WTC11 (cell line): Measurements from ENCODE around the gene RASAL2. TPM values are rescaled to one million over a fixed set of nuclear protein-coding genes. Genes with fewer than 3 reads are reported as not detected.

ENCODE experiments used
- ATAC-seq: fragments of 200-7000 bp; cut with Tn5 transposase; 2 replicates; pipeline ENCODE4 v1.10.0; 2021; ENCODE audit warnings: mild to moderate bottlenecking, moderate library complexity
- CTCF ChIA-PET: fragments of 300-600 bp; sonication (Branson Sonifier 250); formaldehyde crosslinking; loops from one replicate; lab custom pipeline; 2021; ENCODE audit warnings: antibody characterized with exemption; lab: Charles Lee
- POLR2A ChIA-PET: fragments of 350-600 bp; sonication (Branson Sonifier 250); formaldehyde crosslinking; loops from one replicate; lab custom pipeline; 2021; ENCODE audit warnings: antibody characterized with exemption; lab: Charles Lee
- DNase-seq: peaks from one replicate; pipeline ENCODE4 v3.0.0; 2021; ENCODE audit warnings: low spot score
- H3K27ac Mint-ChIP-seq: 2 replicates; pipeline ENCODE4 v1.8.0; 2021; ENCODE audit warnings: mixed read lengths
- H3K27me3 Mint-ChIP-seq: 2 replicates; pipeline ENCODE4 v1.8.0; 2021; ENCODE audit warnings: low read depth, mild to moderate bottlenecking, moderate library complexity, mixed read lengths
- H3K36me3 Mint-ChIP-seq: 2 replicates; pipeline ENCODE4 v1.8.0; 2021; ENCODE audit warnings: mixed read lengths
- H3K4me1 Mint-ChIP-seq: 2 replicates; pipeline ENCODE4 v1.8.0; 2022; ENCODE audit warnings: mixed read lengths
- H3K4me3 Mint-ChIP-seq: 2 replicates; pipeline ENCODE4 v1.8.0; 2021; ENCODE audit warnings: mild to moderate bottlenecking, moderate library complexity, mixed read lengths
- H3K9me3 Mint-ChIP-seq: 2 replicates; pipeline ENCODE4 v1.8.0; 2021; ENCODE audit warnings: mixed read lengths
- ATF1 ChIP-seq: sonication (generic); formaldehyde crosslinking; IDR thresholded peaks from 2 replicates; pipeline ENCODE4 v1.8.1; 2023; ENCODE audit warnings: mild to moderate bottlenecking, moderate library complexity, missing genetic modification reagents
- GABPB1 ChIP-seq: sonication (generic); formaldehyde crosslinking; IDR thresholded peaks from 2 replicates; pipeline ENCODE4 v1.8.1; 2023; ENCODE audit warnings: mild to moderate bottlenecking, missing genetic modification reagents
- GRHL2 ChIP-seq: fragments of 250-450 bp; sonication (Bioruptor Pico); IDR thresholded peaks from 2 replicates; pipeline ENCODE4 v1.8.0; 2022; ENCODE audit warnings: mild to moderate bottlenecking, moderate library complexity; ENCODE audit not compliant: insufficient replicate concordance, severe bottlenecking
- HMGA2 ChIP-seq: fragments of 250-450 bp; sonication (Bioruptor Pico); IDR thresholded peaks from 2 replicates; pipeline ENCODE4 v1.4.0; 2021; ENCODE audit warnings: mild to moderate bottlenecking, moderate library complexity
- NR1H2 ChIP-seq: sonication (generic); formaldehyde crosslinking; IDR thresholded peaks from 2 replicates; pipeline ENCODE4 v1.9.0; 2021; ENCODE audit warnings: mild to moderate bottlenecking, moderate library complexity, missing genetic modification reagents
- SMAD4 ChIP-seq: sonication (generic); formaldehyde crosslinking; IDR thresholded peaks from 2 replicates; pipeline ENCODE4 v1.8.0; 2022; ENCODE audit warnings: mild to moderate bottlenecking, missing genetic modification reagents
- TP53 ChIP-seq: sonication (generic); formaldehyde crosslinking; IDR thresholded peaks from 2 replicates; pipeline ENCODE4 v1.8.1; 2023; ENCODE audit warnings: mild to moderate bottlenecking, missing genetic modification reagents
- ZBTB21 ChIP-seq: sonication (generic); formaldehyde crosslinking; IDR thresholded peaks from 2 replicates; pipeline ENCODE4 v1.8.1; 2023; ENCODE audit warnings: mild to moderate bottlenecking, missing genetic modification reagents, borderline replicate concordance
- ZNF138 ChIP-seq: sonication (generic); formaldehyde crosslinking; conservative IDR thresholded peaks from 2 replicates; pipeline ENCODE4 v1.8.1; 2022; ENCODE audit warnings: mild to moderate bottlenecking, moderate library complexity, missing genetic modification reagents
- ZNF317 ChIP-seq: sonication (generic); formaldehyde crosslinking; IDR thresholded peaks from 2 replicates; pipeline ENCODE4 v1.8.1; 2023; ENCODE audit warnings: low read depth, mild to moderate bottlenecking, moderate library complexity, missing genetic modification reagents, borderline replicate concordance
- ZNF416 ChIP-seq: fragments of 250-450 bp; sonication (Bioruptor Pico); IDR thresholded peaks from 2 replicates; pipeline ENCODE4 v1.9.0; 2021; ENCODE audit warnings: mild to moderate bottlenecking, inconsistent platforms
- total RNA-seq: library from RNA; stranded (reverse); gene quantifications from 3 replicates; pipeline ENCODE4 v1.2.3, GENCODE V29; 2021
- TF ChIP-seq, protein P1 (sequence below): sonication (generic); formaldehyde crosslinking; IDR thresholded peaks from 2 replicates; pipeline ENCODE4 v1.8.1; 2023; ENCODE audit warnings: mild to moderate bottlenecking, missing genetic modification reagents
- TF ChIP-seq, protein P2 (sequence below): sonication (generic); formaldehyde crosslinking; IDR thresholded peaks from 2 replicates; pipeline ENCODE4 v1.8.0; 2022; ENCODE audit warnings: mild to moderate bottlenecking, missing genetic modification reagents
- TF ChIP-seq, protein P3 (sequence below): sonication (generic); formaldehyde crosslinking; IDR thresholded peaks from 2 replicates; pipeline ENCODE4 v1.8.1; 2022; ENCODE audit warnings: low read depth, mild to moderate bottlenecking, moderate library complexity, missing genetic modification reagents, borderline replicate concordance
- TF ChIP-seq, protein P4 (sequence below): sonication (generic); formaldehyde crosslinking; IDR thresholded peaks from 2 replicates; pipeline ENCODE4 v1.8.0; 2023; ENCODE audit warnings: mild to moderate bottlenecking, missing genetic modification reagents
- TF ChIP-seq, protein P5 (sequence below): sonication (generic); formaldehyde crosslinking; conservative IDR thresholded peaks from 2 replicates; pipeline ENCODE4 v1.8.1; 2023; ENCODE audit warnings: mild to moderate bottlenecking, low read depth, missing genetic modification reagents, moderate library complexity
- TF ChIP-seq, protein P6 (sequence below): fragments of 250-450 bp; sonication (Bioruptor Pico); conservative IDR thresholded peaks from 2 replicates; pipeline ENCODE4 v1.9.0; 2021; ENCODE audit warnings: mild to moderate bottlenecking

The RASAL2 gene
- total RNA-seq, 1 experiment from 2014 or later, result 29.5 TPM

DNA sequence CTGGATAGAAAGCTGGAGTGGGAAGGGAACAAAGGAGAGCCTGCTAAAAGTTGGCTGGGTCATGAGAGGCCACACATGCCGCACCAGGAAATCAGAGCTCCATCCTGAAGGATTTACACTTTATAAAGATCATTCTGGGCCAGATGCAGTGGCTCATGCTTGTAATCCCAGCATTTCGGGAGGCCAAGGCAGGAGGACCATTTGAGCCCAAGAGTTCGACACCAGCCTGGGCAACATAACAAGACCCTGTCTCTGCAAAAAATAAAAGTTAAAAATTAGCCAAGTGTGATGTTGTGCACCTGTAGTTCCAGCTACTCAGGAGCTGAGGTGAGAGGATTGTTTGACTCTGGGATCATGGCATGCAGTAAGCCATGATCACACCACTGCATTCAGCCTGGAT is 28.7 kb upstream of the RASAL2 start (continued):
- TF ChIP-seq, protein P1, sequence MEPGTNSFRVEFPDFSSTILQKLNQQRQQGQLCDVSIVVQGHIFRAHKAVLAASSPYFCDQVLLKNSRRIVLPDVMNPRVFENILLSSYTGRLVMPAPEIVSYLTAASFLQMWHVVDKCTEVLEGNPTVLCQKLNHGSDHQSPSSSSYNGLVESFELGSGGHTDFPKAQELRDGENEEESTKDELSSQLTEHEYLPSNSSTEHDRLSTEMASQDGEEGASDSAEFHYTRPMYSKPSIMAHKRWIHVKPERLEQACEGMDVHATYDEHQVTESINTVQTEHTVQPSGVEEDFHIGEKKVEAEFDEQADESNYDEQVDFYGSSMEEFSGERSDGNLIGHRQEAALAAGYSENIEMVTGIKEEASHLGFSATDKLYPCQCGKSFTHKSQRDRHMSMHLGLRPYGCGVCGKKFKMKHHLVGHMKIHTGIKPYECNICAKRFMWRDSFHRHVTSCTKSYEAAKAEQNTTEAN (CRISPR knock-in tag), result no peak
- TF ChIP-seq, protein P2, sequence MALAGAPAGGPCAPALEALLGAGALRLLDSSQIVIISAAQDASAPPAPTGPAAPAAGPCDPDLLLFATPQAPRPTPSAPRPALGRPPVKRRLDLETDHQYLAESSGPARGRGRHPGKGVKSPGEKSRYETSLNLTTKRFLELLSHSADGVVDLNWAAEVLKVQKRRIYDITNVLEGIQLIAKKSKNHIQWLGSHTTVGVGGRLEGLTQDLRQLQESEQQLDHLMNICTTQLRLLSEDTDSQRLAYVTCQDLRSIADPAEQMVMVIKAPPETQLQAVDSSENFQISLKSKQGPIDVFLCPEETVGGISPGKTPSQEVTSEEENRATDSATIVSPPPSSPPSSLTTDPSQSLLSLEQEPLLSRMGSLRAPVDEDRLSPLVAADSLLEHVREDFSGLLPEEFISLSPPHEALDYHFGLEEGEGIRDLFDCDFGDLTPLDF (CRISPR knock-in tag), result no peak

DNA sequence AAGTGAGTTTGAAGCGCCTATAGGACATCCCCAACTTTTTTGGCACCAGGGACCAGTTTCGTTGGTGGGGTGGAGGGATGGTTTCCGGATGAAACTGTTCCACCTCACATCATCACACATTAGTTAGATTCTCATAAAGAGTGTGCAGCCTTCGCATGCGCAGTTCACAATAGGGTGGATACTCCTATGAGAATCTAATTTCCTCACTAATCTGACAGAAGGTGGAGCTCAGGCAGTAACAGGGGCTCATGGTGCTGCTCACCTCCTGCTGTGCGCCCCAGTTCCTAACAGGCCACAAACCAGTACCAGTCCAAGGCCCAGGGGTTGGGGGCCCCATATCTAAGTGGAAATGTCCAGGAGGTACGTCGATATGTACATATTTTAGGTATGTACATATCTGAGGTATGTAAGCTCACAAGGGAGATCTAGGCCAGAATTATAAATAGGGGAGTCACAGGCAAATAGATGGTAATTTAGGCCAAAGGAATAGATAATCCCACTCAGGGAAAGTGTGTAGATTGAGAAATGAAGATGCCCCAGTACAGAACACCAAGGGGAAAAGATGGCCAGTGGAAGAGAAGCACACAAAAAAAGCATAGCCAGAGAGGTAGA is 27.5 kb upstream of the RASAL2 start:
- POLR2A ChIA-PET, result no interaction called here
- H3K4me3 Mint-ChIP-seq, result no peak overlapping the region
- no peaks in the 10 kb centered on the region for H3K36me3 Mint-ChIP-seq
- no peaks in the 10 kb centered on the region for H3K9me3 Mint-ChIP-seq
- DNase-seq (no peak), ATAC-seq (no peak)
- no peak overlapping the region for H3K27ac Mint-ChIP-seq
- peaks cover 21% of the 10 kb centered on the region for H3K4me1 Mint-ChIP-seq
- CTCF ChIA-PET, result no interaction called here
- no peaks in the 10 kb centered on the region for H3K27me3 Mint-ChIP-seq
- TF ChIP-seq ZNF317 (CRISPR knock-in tag), result no peak
- TF ChIP-seq HMGA2 (CRISPR knock-in tag), result no peak
- no peak for TF ChIP-seq ZNF416 (CRISPR knock-in tag)
- TF ChIP-seq, protein P3, sequence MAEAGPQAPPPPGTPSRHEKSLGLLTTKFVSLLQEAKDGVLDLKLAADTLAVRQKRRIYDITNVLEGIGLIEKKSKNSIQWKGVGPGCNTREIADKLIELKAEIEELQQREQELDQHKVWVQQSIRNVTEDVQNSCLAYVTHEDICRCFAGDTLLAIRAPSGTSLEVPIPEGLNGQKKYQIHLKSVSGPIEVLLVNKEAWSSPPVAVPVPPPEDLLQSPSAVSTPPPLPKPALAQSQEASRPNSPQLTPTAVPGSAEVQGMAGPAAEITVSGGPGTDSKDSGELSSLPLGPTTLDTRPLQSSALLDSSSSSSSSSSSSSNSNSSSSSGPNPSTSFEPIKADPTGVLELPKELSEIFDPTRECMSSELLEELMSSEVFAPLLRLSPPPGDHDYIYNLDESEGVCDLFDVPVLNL (CRISPR knock-in tag), result no peak
- TF ChIP-seq, protein P4, sequence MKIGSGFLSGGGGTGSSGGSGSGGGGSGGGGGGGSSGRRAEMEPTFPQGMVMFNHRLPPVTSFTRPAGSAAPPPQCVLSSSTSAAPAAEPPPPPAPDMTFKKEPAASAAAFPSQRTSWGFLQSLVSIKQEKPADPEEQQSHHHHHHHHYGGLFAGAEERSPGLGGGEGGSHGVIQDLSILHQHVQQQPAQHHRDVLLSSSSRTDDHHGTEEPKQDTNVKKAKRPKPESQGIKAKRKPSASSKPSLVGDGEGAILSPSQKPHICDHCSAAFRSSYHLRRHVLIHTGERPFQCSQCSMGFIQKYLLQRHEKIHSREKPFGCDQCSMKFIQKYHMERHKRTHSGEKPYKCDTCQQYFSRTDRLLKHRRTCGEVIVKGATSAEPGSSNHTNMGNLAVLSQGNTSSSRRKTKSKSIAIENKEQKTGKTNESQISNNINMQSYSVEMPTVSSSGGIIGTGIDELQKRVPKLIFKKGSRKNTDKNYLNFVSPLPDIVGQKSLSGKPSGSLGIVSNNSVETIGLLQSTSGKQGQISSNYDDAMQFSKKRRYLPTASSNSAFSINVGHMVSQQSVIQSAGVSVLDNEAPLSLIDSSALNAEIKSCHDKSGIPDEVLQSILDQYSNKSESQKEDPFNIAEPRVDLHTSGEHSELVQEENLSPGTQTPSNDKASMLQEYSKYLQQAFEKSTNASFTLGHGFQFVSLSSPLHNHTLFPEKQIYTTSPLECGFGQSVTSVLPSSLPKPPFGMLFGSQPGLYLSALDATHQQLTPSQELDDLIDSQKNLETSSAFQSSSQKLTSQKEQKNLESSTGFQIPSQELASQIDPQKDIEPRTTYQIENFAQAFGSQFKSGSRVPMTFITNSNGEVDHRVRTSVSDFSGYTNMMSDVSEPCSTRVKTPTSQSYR (CRISPR knock-in tag), result no peak
- TF ChIP-seq SMAD4 (CRISPR knock-in tag), result no peak
- TF ChIP-seq GRHL2 (CRISPR knock-in tag), result no peak
- TF ChIP-seq ATF1 (CRISPR knock-in tag), result no peak

DNA sequence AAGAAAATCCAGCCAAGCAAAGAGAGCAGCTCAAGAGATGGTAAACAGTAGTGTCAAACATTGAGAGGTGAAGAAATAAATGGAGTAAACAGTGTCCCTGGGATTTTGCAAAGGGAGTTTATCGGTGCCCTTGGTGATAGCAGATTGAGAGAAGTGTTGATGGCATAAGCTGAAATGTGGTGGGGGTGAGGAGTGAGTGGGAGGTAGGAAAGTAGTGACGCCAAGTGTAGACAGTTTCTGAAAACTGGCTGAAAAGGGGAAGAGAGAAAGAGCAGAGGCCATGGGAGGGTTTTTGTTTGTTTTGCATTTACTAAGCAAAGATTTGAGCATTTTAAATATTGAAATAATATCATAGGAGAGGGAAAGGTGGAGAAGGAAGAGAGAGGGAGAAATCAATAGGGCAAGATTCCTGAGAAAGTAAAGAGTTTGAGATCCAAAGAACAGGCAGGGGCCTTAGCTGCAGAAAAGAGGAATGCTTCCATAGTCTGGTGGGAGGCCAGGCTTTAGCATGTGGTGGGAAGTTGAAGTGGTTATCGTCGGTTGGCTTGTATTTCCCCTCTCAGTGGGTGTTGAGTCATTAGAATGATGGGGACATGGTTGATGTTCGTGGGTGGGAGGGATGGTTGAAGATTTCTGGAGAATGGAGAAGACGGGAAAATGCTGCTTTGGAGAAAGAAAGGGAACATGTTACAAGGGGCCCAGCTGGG is 26.8 kb upstream of the RASAL2 start:
- no peak overlapping the region for H3K4me3 Mint-ChIP-seq
- ChIA-PET CTCF (no interaction called here), POLR2A (no interaction called here)
- no peaks in the 10 kb centered on the region for H3K36me3 Mint-ChIP-seq
- H3K27me3 Mint-ChIP-seq, result no peaks in the 10 kb centered on the region
- peaks cover 14% of the 10 kb centered on the region for H3K4me1 Mint-ChIP-seq
- no peak for DNase-seq
- no peak for ATAC-seq
- H3K27ac Mint-ChIP-seq, result no peak overlapping the region
- no peaks in the 10 kb centered on the region for H3K9me3 Mint-ChIP-seq
- no peak for TF ChIP-seq ZNF138 (CRISPR knock-in tag)
- no peak for TF ChIP-seq NR1H2
- TF ChIP-seq ZBTB21, result no peak
- TF ChIP-seq SMAD4 (CRISPR knock-in tag), result no peak
- TF ChIP-seq GABPB1, result no peak
- TF ChIP-seq, protein P4 (CRISPR knock-in tag), result no peak
- TF ChIP-seq, protein P5, sequence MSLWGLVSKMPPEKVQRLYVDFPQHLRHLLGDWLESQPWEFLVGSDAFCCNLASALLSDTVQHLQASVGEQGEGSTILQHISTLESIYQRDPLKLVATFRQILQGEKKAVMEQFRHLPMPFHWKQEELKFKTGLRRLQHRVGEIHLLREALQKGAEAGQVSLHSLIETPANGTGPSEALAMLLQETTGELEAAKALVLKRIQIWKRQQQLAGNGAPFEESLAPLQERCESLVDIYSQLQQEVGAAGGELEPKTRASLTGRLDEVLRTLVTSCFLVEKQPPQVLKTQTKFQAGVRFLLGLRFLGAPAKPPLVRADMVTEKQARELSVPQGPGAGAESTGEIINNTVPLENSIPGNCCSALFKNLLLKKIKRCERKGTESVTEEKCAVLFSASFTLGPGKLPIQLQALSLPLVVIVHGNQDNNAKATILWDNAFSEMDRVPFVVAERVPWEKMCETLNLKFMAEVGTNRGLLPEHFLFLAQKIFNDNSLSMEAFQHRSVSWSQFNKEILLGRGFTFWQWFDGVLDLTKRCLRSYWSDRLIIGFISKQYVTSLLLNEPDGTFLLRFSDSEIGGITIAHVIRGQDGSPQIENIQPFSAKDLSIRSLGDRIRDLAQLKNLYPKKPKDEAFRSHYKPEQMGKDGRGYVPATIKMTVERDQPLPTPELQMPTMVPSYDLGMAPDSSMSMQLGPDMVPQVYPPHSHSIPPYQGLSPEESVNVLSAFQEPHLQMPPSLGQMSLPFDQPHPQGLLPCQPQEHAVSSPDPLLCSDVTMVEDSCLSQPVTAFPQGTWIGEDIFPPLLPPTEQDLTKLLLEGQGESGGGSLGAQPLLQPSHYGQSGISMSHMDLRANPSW (CRISPR knock-in tag), result no peak
- TF ChIP-seq, protein P6, sequence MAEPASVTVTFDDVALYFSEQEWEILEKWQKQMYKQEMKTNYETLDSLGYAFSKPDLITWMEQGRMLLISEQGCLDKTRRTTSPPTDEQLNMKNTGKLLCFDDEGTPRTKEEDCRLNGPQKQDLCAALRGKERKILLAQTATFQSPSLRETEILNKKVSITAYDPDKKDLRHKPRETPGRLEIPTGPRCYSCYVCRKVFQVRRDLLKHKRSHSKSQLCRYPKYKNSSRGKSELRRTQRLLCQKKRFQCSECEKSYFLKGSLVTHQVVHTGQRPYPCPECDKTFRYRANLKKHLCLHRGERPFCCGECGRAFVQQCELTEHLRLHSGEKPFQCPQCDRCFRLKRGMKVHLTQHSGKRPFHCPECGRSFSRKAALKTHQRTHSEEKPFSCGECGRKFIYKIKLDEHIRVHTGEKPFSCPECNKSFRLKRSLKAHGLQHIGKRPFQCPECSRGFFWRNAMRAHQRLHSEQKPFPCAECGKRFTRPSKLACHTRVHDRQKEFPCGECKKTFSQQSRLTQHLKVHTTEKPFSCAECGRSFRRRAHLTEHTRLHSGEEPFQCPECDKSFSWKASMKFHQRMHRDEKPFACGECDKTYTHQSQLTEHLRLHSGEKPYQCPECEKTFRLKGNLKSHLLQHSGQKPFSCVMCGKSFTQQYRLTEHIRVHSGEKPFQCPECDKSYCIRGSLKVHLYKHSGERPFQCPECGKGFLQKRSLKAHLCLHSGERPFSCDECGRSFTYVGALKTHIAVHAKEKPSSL, result no peak
- no peak for TF ChIP-seq TP53 (CRISPR knock-in tag)
